ENCODE measurements around the gene NEK9. TPM values are rescaled to one million over a fixed set of nuclear protein-coding genes. Genes with fewer than 3 reads are reported as not detected.

The NEK9 gene
- total RNA-seq, 1 experiment from 2014 or later: 29.6 TPM

GRCh38 chr14:75059642-75060041 lies 67.2 kb downstream of the NEK9 start:
- intact Hi-C loops (cut with micrococcal nuclease): loop anchor here (5.0 kb wide), 2 partner anchors 57 to 72 kb away; partner anchors contain the start of gene EIF2B2
- H3K4me2 ChIP-seq (ENCODE audit: low read length): no peak overlapping the region
- peaks cover 13% of the 10 kb centered on the region for H3K36me3 ChIP-seq (ENCODE audit: low read depth, low read length)
- H2AFZ ChIP-seq (ENCODE audit: low read length): no peak overlapping the region
- no peaks in the 10 kb centered on the region for H4K20me1 ChIP-seq (ENCODE audit: low read length)
- no peaks in the 10 kb centered on the region for H3K9me2 ChIP-seq (replicated peaks; ENCODE audit: low read length)
- no peak overlapping the region for H3K4me3 ChIP-seq (ENCODE audit: low read length)
- H3K9ac ChIP-seq (ENCODE audit: low read length): no peak overlapping the region
- CTCF ChIA-PET: no interaction called here
- no TSS peak for BruUV-seq (replicated peaks)
- no peaks in the 10 kb centered on the region for H3K9me3 ChIP-seq (ENCODE audit: low read length)
- H3K27ac ChIP-seq (ENCODE audit: low read length): no peak overlapping the region
- peaks cover 12% of the 10 kb centered on the region for H3K4me1 ChIP-seq (ENCODE audit: insufficient read depth, low read length)
- peaks cover 21% of the 10 kb centered on the region for H3K79me2 ChIP-seq (ENCODE audit: low read length)
- POLR2A ChIA-PET (ENCODE audit: unreplicated experiment): no interaction called here
- no peaks in the 10 kb centered on the region for H3K27me3 ChIP-seq (ENCODE audit: low read length)
- TF ChIP-seq EZH2 (IDR thresholded peaks at IDR 0.05; ENCODE audit: low read length, unreplicated experiment) (no peak), EZH2phosphoT487 (IDR thresholded peaks at IDR 0.05; ENCODE audit: borderline replicate concordance, low read length) (no peak)
- TF ChIP-seq, protein P1, sequence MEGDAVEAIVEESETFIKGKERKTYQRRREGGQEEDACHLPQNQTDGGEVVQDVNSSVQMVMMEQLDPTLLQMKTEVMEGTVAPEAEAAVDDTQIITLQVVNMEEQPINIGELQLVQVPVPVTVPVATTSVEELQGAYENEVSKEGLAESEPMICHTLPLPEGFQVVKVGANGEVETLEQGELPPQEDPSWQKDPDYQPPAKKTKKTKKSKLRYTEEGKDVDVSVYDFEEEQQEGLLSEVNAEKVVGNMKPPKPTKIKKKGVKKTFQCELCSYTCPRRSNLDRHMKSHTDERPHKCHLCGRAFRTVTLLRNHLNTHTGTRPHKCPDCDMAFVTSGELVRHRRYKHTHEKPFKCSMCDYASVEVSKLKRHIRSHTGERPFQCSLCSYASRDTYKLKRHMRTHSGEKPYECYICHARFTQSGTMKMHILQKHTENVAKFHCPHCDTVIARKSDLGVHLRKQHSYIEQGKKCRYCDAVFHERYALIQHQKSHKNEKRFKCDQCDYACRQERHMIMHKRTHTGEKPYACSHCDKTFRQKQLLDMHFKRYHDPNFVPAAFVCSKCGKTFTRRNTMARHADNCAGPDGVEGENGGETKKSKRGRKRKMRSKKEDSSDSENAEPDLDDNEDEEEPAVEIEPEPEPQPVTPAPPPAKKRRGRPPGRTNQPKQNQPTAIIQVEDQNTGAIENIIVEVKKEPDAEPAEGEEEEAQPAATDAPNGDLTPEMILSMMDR (conservative IDR thresholded peaks at IDR 0.05; ENCODE audit: low read depth, low read length): no peak
- peak; percentile 8; the same call in 1 of the 2 replicates for ATAC-seq
- peak; percentile 33 for DNase-seq
- no peaks in the 10 kb centered on the region for H3F3A ChIP-seq (ENCODE audit: low read length, unreplicated experiment)

DNA sequence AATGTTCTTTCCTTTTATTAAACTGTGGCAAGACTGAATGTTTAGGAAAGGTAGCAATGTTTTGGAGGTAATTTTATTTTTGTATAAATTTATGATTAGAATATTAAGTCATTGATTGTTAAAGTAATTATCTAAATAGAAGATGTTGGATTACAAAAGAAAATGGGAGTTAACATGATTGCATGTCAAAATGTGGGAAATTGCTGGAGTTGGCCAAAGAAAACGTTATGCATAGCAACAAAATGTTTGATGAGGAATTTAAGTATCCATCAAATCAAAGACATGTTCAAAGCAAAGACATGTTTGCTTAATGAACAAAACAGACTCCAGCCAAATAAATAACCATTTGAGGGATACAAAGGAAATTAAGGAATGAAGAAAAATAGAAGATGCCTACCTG lies 72.4 kb downstream of the NEK9 start:
- Histone ChIP-seq H3F3A (ENCODE audit: low read length, unreplicated experiment) (no peaks in the 10 kb centered on the region), H3K79me2 (ENCODE audit: low read length) (peaks cover 16% of the 10 kb centered on the region), H3K9me3 (ENCODE audit: low read length) (no peaks in the 10 kb centered on the region), H3K36me3 (ENCODE audit: low read depth, low read length) (peaks cover 5% of the 10 kb centered on the region; the same call in 1 of the 2 replicates), H3K4me2 (ENCODE audit: low read length) (no peak overlapping the region), H3K9me2 (replicated peaks; ENCODE audit: low read length) (no peaks in the 10 kb centered on the region), H2AFZ (ENCODE audit: low read length) (no peak overlapping the region), H3K9ac (ENCODE audit: low read length) (no peak overlapping the region), H3K4me3 (ENCODE audit: low read length) (no peak overlapping the region), H3K27ac (ENCODE audit: low read length) (no peak overlapping the region), H3K27me3 (ENCODE audit: low read length) (no peaks in the 10 kb centered on the region), H3K4me1 (ENCODE audit: insufficient read depth, low read length) (peaks cover 11% of the 10 kb centered on the region), H4K20me1 (ENCODE audit: low read length) (no peaks in the 10 kb centered on the region)
- DNase-seq (no peak), ATAC-seq (no peak)
- POLR2A ChIA-PET (ENCODE audit: unreplicated experiment): no interaction called here
- no peak for TF ChIP-seq EZH2 (IDR thresholded peaks at IDR 0.05; ENCODE audit: low read length, unreplicated experiment)
- TF ChIP-seq, protein P1 (conservative IDR thresholded peaks at IDR 0.05; ENCODE audit: low read depth, low read length): no peak
- no peak for TF ChIP-seq EZH2phosphoT487 (IDR thresholded peaks at IDR 0.05; ENCODE audit: borderline replicate concordance, low read length)
- no TSS peak for BruUV-seq (replicated peaks)
- CTCF ChIA-PET: no interaction called here
- intact Hi-C loops (cut with micrococcal nuclease): no loop called here

DNA sequence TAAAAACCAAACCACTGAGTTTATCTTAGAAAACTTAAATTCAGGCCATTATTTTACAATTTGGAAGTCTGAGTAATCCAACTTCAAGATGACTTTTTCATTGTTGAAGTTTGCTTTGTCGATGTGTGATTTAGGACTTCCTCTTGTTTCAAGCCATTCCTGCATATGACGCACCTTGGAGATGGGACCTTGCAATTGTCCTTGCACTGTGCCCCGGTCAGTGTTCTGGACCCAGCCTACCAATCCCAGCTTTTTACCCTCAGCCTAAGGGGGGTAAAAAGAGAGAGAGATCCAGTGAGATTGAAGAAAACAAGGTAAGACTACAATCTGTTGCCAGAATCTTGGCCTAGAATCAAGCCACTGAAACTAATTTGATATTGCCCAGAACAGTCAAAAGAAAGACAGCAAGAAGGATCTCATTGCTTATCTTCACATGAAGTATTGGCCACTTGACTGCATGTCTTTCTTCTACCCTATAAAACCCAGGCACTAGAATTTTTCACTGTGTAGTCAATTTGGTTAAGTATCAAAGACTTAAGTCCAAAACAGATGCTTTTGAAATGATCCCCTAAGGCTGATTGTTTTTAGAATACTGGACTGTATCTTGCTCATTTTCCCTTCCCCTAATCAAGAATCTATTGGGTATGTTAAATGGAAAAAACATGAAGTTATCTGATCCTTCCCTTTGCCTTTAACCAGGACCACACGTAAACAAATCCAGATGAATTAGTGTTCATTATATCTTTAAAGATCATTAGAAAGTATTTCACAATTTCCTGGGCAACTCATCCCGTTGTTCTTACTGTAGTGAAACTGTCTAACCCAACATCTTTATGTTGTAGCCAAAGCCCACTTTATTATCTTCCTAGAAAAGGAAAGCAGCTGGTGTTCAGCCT lies 73.2 kb downstream of the NEK9 start:
- no TSS peak for BruUV-seq (replicated peaks)
- Histone ChIP-seq H3K9me2 (replicated peaks; ENCODE audit: low read length) (no peaks in the 10 kb centered on the region), H3F3A (ENCODE audit: low read length, unreplicated experiment) (no peaks in the 10 kb centered on the region), H3K27me3 (ENCODE audit: low read length) (no peaks in the 10 kb centered on the region), H4K20me1 (ENCODE audit: low read length) (no peaks in the 10 kb centered on the region), H3K36me3 (ENCODE audit: low read depth, low read length) (peaks cover 10% of the 10 kb centered on the region; the same call in 1 of the 2 replicates), H3K9ac (ENCODE audit: low read length) (no peak overlapping the region), H3K4me1 (ENCODE audit: insufficient read depth, low read length) (peaks cover 11% of the 10 kb centered on the region), H3K9me3 (ENCODE audit: low read length) (no peaks in the 10 kb centered on the region), H3K4me3 (ENCODE audit: low read length) (no peak overlapping the region), H3K27ac (ENCODE audit: low read length) (no peak overlapping the region), H2AFZ (ENCODE audit: low read length) (no peak overlapping the region), H3K4me2 (ENCODE audit: low read length) (no peak overlapping the region), H3K79me2 (ENCODE audit: low read length) (peaks cover 24% of the 10 kb centered on the region)
- CTCF ChIA-PET: no interaction called here
- no peak for ATAC-seq
- intact Hi-C loops (cut with micrococcal nuclease): no loop called here
- POLR2A ChIA-PET (ENCODE audit: unreplicated experiment): no interaction called here
- TF ChIP-seq, protein P1 (conservative IDR thresholded peaks at IDR 0.05; ENCODE audit: low read depth, low read length): no peak
- TF ChIP-seq EZH2phosphoT487 (IDR thresholded peaks at IDR 0.05; ENCODE audit: borderline replicate concordance, low read length) (no peak), EZH2 (IDR thresholded peaks at IDR 0.05; ENCODE audit: low read length, unreplicated experiment) (no peak)
- DNase-seq: no peak
